AG04449 (cell line): Measurements from ENCODE around the gene UBALD2.
"Not testable (repeated sequence)": the region's sequence is repeated elsewhere in the genome, so short reads cannot be mapped to it uniquely, and the experiment has no call there.

Experiments used
- CTCF ChIA-PET: fragments of 350-600 bp; formaldehyde crosslinking; extraction: SDS; loops from one replicate; lab custom pipeline; 2021; ENCODE audit warnings: antibody characterized with exemption; lab: Yijun Ruan, JAX
- POLR2A ChIA-PET: fragments of 400-600, 350-600 bp; formaldehyde crosslinking; extraction: SDS; loops from one replicate; lab custom pipeline; 2020; ENCODE audit warnings: antibody characterized with exemption, inconsistent platforms; lab: Yijun Ruan, JAX
- DNase-seq: peaks from one replicate; pipeline ENCODE4 v3.0.0-alpha.2; 2010; ENCODE audit warnings: low read depth, low spot score
- H3K4me3 ChIP-seq: 2 replicates; pipeline ENCODE4 v1.5.1; 2011; ENCODE audit warnings: low read depth, mild to moderate bottlenecking, control low read depth, low read length
- CTCF ChIP-seq: IDR thresholded peaks from one replicate; pipeline ENCODE4 v1.5.1; 2011; ENCODE audit warnings: mild to moderate bottlenecking, moderate library complexity, low read length, control low read depth, inconsistent platforms; ENCODE audit not compliant: insufficient read depth; ENCODE audit errors: missing control alignments

Gene UBALD2

GRCh38 chr17:76263896-76264295 is 1.3 kb upstream of the UBALD2 start:
- no peak for TF ChIP-seq CTCF
- ChIA-PET POLR2A (no interaction called here), CTCF (interaction anchor here (0.6 to 3.9 kb wide), 6 partner anchors 11 to 143 kb away, joined by 3 to 41 read pairs (median 5); no protein-coding TSS in a partner anchor)
- H3K4me3 ChIP-seq, result no peak overlapping the region
- no peak for DNase-seq

- POLR2A ChIA-PET, result interaction anchor here (0.8 to 1.0 kb wide), 4 partner anchors 10 to 23 kb away, joined by 3 to 5 read pairs (median 4); partner anchors contain the start of gene RNF157
Observed at GRCh38 chr17:76264425-76264754, 758 bp upstream of the UBALD2 start.

GRCh38 chr17:76265624-76266243 is 586 bp downstream of the UBALD2 start:
- POLR2A ChIA-PET, result interaction anchor here (0.5 to 1.0 kb wide), 3 partner anchors 25 to 460 kb away, joined by 3 to 5 read pairs (median 3); partner anchors contain the start of gene RNF157
- DNase-seq, result no peak
- H3K4me3 ChIP-seq, result peak overlapping the region; percentile 79
- TF ChIP-seq CTCF, result no peak
- CTCF ChIA-PET, result interaction anchor here (1.4 to 5.8 kb wide), 3 partner anchors 14 to 83 kb away, joined by 4 to 109 read pairs (median 41); no protein-coding TSS in a partner anchor

More at GRCh38 chr17:76264425-76264754, 758 bp upstream of the UBALD2 start:
- H3K4me3 ChIP-seq, result 0 out of 2 replicates have a peak overlapping the region, but pooled peaks have one; percentile 6
- no peak for TF ChIP-seq CTCF
- no peak for DNase-seq
- CTCF ChIA-PET, result interaction anchor here (0.6 to 3.9 kb wide), 5 partner anchors 11 to 143 kb away, joined by 3 to 41 read pairs (median 5); no protein-coding TSS in a partner anchor

- CTCF ChIA-PET, result interaction anchor here (0.7 to 5.8 kb wide), 6 partner anchors 8 to 253 kb away, joined by 3 to 109 read pairs (median 4); no protein-coding TSS in a partner anchor
- POLR2A ChIA-PET, result no interaction called here
- H3K4me3 ChIP-seq, result peak overlapping the region; percentile 79
- TF ChIP-seq CTCF, result no peak
- no peak for DNase-seq
Observed at GRCh38 chr17:76266244-76266938, 1.2 kb downstream of the UBALD2 start.

- ChIA-PET CTCF (interaction anchor here (0.7 to 5.8 kb wide), 7 partner anchors 8 to 253 kb away, joined by 3 to 109 read pairs (median 3); no protein-coding TSS in a partner anchor), POLR2A (no interaction called here)
- peak overlapping the region; percentile 79 for H3K4me3 ChIP-seq
- DNase-seq, result no peak
- no peak for TF ChIP-seq CTCF
Observed at GRCh38 chr17:76267051-76267576, 2.0 kb downstream of the UBALD2 start.

GRCh38 chr17:76267581-76268001 is 2.4 kb downstream of the UBALD2 start:
- H3K4me3 ChIP-seq, DNase-seq, POLR2A ChIA-PET: not testable (repeated sequence)
- CTCF ChIA-PET, result interaction anchor here (0.8 to 5.8 kb wide), 8 partner anchors 12 to 262 kb away, joined by 3 to 109 read pairs (median 6); no protein-coding TSS in a partner anchor
